Kidney (tissue), 14 donors: ENCODE measurements around the gene KCNN3. TPM values are rescaled to one million over a fixed set of nuclear protein-coding genes. Genes with fewer than 3 reads are reported as not detected.

Experiments used
- DNase-seq, 5 donors: peaks; one replicate each; pipeline ENCODE4 v3.0.0-alpha.2; 2013 to 2020
- FAIRE-seq: peaks from 2 replicates; lab custom pipeline; 2012; peaks lifted over from hg19 to GRCh38; lab: Jason Lieb, UNC
- H3K27ac ChIP-seq, 2 donors: one replicate each; pipeline ENCODE4 v1.7.0; 2013; ENCODE audit warnings: low read depth in 2 of 2, low read length in 2 of 2, inconsistent platforms in 1 of 2
- H3K27me3 ChIP-seq: one replicate; pipeline ENCODE4 v1.7.1; 2013; ENCODE audit warnings: low read length, inconsistent platforms; ENCODE audit not compliant: control insufficient read depth, insufficient read depth
- H3K36me3 ChIP-seq, 3 donors: one replicate each; pipeline versions ENCODE4 v1.7.0 to v1.7.1; 2013; ENCODE audit warnings: low read length in 3 of 3, control low read depth in 1 of 3, inconsistent platforms in 1 of 3; ENCODE audit not compliant: insufficient read depth in 3 of 3, control insufficient read depth in 2 of 3
- H3K4me1 ChIP-seq, 3 donors: one replicate each; pipeline versions ENCODE4 v1.7.0 to v1.7.1; 2013; ENCODE audit warnings: low read length in 3 of 3, inconsistent platforms in 1 of 3, low read depth in 1 of 3; ENCODE audit not compliant: control insufficient read depth in 2 of 3, insufficient read depth in 2 of 3
- H3K4me3 ChIP-seq, 3 donors: one replicate each; pipeline versions ENCODE4 v1.7.0 to v1.8.1; 2013; ENCODE audit warnings: low read length in 3 of 3, control low read depth in 1 of 3, inconsistent platforms in 1 of 3
- H3K9ac ChIP-seq, 3 donors: one replicate each; pipeline versions ENCODE4 v1.7.0 to v1.7.1; 2013; ENCODE audit warnings: low read length in 3 of 3, control low read depth in 1 of 3, inconsistent platforms in 1 of 3
- H3K9me3 ChIP-seq, 3 donors: one replicate each; pipeline versions ENCODE4 v1.7.0 to v1.7.1; 2013; ENCODE audit warnings: low read length in 3 of 3, control low read depth in 1 of 3, inconsistent platforms in 1 of 3; ENCODE audit not compliant: control insufficient read depth in 2 of 3, insufficient read depth in 1 of 3
- CTCF ChIP-seq: IDR thresholded peaks from 3 replicates; pipeline ENCODE4 v1.5.1; 2012; ENCODE audit warnings: mild to moderate bottlenecking, moderate library complexity, borderline replicate concordance; ENCODE audit not compliant: insufficient read depth; ENCODE audit errors: extremely low read depth
- intact Hi-C: fragments of 100-400 bp; cut with DNase I; formaldehyde crosslinking; loops from one replicate; pipeline ENCODE4 v1.11.1; 2022
- polyA plus RNA-seq: library from polyadenylated mRNA; stranded (reverse); fragments of 350-450 nt; fragmentation: Illumina TruSeq; extraction: RNeasy Lipid Tissue Mini Kit (QIAGEN cat#74804); gene quantifications from one replicate; pipeline ENCODE4 v1.2.3, GENCODE V29; 2014; ENCODE audit warnings: low read depth, low replicate concordance; ENCODE audit not compliant: insufficient read depth
- total RNA-seq: library from RNA; stranded (reverse); fragmentation: NEBNext Ultra II Directional; extraction: Animal tissue kit (Norgen Biotek cat#: 25700); gene quantifications from one replicate; pipeline ENCODE4 v1.2.1, GENCODE V29; 2021
- donor health status: control.
- donor health status: control.
- donor health status: control.
- donor health status: control.
- donor health status: control.
- donor health status: DM: yes; HTN: yes; CAD: no.
- donor health status: Normal renal cell carcinoma (clear cell type).

The KCNN3 gene
- total and polyA plus RNA-seq, 2 donors from 2014 or later, result 2.6 to 5.6 TPM

DNA sequence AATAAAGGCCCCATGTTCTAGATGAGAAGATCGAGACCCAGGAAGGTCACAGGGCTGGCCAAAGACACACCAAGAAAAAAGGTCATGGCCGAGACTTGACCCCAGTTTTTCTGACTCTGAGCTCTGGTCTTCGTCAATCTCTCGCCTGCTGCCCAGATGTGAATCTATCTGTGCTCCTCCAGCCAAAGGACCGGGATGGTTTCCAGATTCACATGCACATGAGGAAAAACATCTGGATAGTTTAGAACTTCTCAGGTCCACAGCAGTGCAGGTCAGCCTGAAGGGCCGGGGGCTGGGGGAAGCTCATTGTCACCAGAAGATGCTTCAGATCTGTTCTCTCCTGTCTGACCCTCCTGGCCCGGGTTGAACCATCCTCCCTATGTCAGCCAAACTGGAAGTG lies 49.0 kb downstream of the KCNN3 start:
- H3K36me3 ChIP-seq, result no peaks in the 10 kb centered on the region
- no peaks in the 10 kb centered on the region for H3K27me3 ChIP-seq
- no peak overlapping the region for H3K4me3 ChIP-seq
- no peak overlapping the region for H3K27ac ChIP-seq
- TF ChIP-seq CTCF, result no peak
- intact Hi-C loops, result no loop called here
- DNase-seq (no peak), FAIRE-seq (no peak)
- no peaks in the 10 kb centered on the region for H3K9me3 ChIP-seq
- no peaks in the 10 kb centered on the region for H3K4me1 ChIP-seq
- H3K9ac ChIP-seq, result no peak overlapping the region

DNA sequence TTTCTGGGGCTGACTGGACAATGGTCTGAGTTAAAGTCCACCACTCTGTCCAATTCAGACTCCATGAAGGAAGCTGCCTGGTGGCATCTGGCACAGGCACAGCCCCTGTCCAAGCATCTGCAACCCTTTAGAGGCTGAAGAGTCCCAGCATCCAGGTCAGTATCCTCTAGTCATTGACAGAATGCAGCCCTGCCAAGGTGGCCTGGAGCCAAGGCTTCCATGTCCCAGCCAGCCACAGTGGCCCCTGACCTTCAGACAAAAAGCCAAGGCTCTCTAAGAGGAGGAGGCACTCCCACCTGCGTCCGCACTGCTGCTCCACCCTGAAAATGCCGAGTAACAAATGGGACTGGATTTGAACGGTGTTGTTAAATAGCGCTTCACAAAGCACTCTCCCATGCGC lies 49.4 kb downstream of the KCNN3 start:
- H3K27ac ChIP-seq, result no peak overlapping the region
- H3K9ac ChIP-seq, result no peak overlapping the region
- FAIRE-seq (no peak), DNase-seq (no peak)
- TF ChIP-seq CTCF, result no peak
- H3K4me3 ChIP-seq, result no peak overlapping the region
- no peaks in the 10 kb centered on the region for H3K9me3 ChIP-seq
- H3K4me1 ChIP-seq, result no peaks in the 10 kb centered on the region
- H3K36me3 ChIP-seq, result no peaks in the 10 kb centered on the region
- no peaks in the 10 kb centered on the region for H3K27me3 ChIP-seq
- intact Hi-C loops, result no loop called here

DNA sequence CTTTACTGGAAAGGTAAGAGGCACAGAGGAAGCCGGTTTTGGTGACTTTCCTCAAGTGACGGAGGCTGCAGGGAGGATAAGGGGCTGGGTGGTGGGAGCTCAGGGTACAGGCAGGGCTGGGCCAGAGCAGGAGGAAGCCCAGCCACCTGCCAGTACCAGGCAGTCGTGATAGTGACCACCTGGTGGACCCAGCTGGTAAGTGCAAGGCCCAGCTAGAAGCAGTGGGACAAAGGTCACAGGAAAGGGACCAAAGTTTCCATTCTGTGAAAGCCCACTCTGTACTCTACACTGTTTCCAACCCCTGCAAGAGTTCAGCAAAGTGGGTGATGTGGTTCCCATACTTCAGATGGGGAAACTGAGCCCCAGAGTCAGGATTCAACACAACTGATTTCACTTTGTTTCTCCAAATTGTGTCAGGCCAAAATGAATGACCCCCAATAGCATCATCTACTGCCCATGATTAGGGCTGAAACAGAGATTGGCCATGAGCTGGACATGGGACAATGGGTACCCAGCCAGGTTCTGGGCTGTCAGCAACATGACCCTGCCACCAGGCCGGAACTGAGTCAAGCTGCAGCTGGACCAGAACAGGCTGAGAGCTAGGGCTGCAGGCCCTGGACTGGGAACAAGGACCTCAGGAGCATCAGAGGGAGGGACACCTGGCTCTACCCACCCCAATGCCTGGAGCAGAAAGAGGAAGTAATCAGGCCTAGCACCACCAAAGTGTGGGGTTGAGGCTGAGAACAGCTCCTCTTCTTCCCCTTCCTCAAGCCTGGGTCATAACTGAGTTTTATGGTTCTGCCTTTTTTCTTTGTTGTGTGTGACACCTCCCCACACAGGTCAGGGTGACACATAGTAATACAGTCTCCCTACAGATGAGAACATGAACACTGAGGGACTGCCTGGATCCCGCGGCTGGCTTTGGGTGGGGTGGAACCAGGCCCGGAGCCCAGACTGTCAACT lies 50.2 kb downstream of the KCNN3 start:
- DNase-seq (peak in 1 of 5 donors; percentile 25), FAIRE-seq (no peak)
- Histone ChIP-seq H3K27me3 (no peaks in the 10 kb centered on the region), H3K4me1 (no peaks in the 10 kb centered on the region), H3K36me3 (no peaks in the 10 kb centered on the region), H3K27ac (no peak overlapping the region), H3K4me3 (no peak overlapping the region), H3K9me3 (no peaks in the 10 kb centered on the region), H3K9ac (no peak overlapping the region)
- intact Hi-C loops, result no loop called here
- no peak for TF ChIP-seq CTCF
